NCI-H345 treated with DMSO at 0.1 percent for 48 hours (cell line): ENCODE measurements around the gene THUMPD2.
"Not testable (repeated sequence)": the region's sequence is repeated elsewhere in the genome, so short reads cannot be mapped to it uniquely, and the experiment has no call there.

ENCODE experiments used
- DNase-seq: peaks from one replicate; lab custom pipeline; 2025; ENCODE audit not compliant: unreplicated experiment; lab: John Stamatoyannopoulos, UW

Gene THUMPD2

DNA sequence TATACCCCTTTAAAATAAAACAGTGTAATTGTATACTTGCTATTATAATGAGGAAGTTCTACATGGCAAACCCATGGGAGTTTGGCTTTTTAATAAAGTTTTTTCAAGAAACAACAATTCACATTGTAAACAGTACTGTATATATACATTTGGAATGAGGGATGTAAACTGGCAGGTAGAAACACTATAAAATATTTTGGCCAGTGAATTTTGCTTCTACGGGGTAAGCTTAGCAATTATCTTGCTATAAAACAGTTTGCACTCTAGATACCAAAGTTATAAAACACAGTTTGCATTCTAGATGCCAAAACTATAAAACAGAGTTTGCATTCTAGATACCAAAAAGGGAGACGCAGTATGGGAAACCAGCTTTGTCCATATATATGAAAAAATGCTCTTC is 16.6 kb downstream of the THUMPD2 start:
- no peak for DNase-seq

DNA sequence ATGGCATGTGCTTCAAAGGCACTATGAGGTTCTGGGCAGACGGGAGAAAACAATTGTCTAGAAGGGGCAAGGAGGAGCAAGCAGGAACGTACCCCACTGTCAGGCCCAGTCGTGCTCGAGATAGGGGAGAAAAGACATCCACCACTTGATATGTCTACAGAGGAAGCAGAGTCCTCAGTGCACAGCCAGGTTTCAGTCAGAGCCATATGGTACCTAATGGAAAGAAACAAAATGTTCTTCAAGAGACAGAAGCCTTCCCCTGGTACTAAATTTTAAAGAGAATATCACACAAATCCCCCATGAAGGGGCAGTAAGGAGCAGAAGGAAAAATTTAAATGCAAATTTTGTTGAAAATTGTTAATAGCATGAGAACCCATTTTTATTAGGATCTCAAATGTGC is 21.9 kb downstream of the THUMPD2 start:
- DNase-seq = no peak

DNA sequence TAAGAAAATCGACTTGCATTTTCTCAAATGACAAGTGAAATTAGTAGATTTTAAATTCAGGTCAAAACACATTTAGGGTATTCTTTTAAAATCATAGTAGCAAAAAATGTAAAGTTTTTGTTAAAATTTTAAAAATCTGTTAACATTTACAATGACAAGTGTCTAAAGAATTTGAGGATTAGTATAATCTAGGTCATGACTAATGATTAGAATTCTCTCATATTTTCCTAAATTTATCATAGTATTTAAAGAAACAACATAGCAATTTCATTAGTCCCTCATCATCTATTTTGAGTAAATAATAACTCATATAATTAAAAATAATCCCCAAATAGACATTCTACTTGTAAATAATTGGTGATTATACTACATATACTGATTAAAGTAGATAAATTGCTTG is 23.6 kb downstream of the THUMPD2 start:
- no peak for DNase-seq

GRCh38 chr2:39743269-39743776 is 35.7 kb downstream of the THUMPD2 start:
- no peak for DNase-seq

DNA sequence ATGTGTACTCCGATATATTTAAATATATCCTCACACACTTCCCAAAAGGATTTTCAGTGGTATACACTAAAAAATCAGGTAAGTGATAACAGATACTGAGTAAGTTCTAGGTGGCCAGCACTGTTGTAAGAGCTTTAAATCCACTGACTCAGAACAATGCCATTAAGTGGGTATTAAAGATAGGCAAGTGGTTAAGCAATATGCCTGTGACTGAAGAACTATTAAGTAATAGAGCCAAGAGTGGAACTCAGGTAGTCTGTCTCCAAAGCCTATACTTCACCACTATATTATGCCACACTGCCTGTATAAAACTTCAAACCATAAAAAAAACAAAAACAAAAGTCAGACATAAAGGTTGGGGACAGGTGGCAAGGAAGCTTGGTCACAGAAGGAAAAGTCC is 37.2 kb downstream of the THUMPD2 start:
- DNase-seq = no peak

GRCh38 chr2:39739386-39739785 is 39.7 kb downstream of the THUMPD2 start:
- no peak for DNase-seq

- no peak for DNase-seq
These were observed 40.1 kb downstream of the THUMPD2 start for GRCh38 chr2:39738936-39739335.

DNA sequence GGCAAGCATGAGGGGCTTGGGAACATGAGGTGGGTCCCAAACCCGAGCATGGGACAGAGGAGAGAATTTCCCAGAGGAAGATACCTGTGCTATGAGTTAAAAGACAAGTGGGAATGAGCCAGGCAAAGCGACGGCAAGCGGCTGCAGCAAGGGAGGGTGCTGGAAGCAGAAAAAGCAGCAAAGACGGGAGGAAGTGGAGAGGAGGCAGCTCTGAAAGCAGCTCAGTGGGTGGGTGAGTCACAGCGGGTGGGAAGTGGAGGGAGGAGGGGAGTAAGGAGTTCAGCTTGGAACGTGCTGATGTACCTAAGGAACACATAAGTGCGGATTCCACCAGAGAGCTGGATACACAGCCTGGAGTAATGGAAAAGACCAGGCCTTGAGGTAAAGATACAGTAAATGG is 41.4 kb downstream of the THUMPD2 start:
- DNase-seq = no peak

GRCh38 chr2:39736640-39737039 is 42.4 kb downstream of the THUMPD2 start:
- DNase-seq = no peak

- no peak for DNase-seq
These were observed 43.4 kb downstream of the THUMPD2 start for GRCh38 chr2:39735648-39736047.

GRCh38 chr2:39734445-39734844 is 44.6 kb downstream of the THUMPD2 start:
- no peak for DNase-seq

DNA sequence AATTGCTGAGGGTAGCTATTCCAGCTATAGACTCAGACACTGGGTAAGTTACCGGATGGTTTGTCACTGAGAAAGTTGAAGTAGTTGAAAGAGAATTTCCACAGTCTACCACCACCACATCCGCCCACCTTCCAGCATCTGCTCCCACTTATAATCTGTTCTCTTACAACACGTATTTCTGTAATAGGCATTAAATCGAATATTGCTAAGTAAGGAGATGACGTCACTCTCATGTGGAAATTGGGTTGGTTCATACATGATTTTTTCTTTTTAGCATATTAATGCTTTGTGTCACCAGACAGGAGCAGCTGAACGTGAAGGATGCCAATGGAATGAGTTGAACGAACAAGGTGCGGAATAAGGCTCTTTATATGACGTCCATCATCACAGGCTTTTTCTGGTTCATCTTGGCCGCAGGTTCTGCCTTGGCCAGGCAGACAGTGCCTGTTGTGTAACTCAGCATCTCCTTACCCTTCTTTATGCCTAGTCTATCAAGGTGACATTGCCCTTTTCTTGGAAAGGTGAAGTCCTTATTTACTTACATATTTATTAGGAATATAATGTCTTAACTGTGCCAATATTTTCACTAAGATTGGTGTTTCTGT is 45.9 kb downstream of the THUMPD2 start:
- no peak for DNase-seq

DNA sequence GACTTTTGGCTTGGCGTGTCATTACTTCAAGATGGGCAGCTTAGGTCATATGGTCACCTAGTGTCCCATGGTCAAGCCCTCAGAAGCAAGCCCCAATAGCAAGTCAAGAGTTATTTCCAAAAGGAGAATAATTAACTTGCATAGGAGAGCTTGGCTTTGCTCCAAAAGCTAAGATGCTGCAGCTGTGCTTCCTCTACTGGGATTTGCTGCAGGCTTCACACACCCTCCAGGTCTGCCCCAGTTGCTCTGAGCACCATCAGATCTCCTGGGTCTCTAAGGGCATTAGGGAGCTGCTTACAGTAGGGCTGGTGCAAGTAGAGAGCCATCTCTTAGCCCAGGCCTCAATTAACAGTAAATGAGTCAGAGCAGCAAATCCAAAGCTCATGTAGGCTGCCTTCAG is 46.6 kb downstream of the THUMPD2 start:
- DNase-seq = no peak

DNA sequence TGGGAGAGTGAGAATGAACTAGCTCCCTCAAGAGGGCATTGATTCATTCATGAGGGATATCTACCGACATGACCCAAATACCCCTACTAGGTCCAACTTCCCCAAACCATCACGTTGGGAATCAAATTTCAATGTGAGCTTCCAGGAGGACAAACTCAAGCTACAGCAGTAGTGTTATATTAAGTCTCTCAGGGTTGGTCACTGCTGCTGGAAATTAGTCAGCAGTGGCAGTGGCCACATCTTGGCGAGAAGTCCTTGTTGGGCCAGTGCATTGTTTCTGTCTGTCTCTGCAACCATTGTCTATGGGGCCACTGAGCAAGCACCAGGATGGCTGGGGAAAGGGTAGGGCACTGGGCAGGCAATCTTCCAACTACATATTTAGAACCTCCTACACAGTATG is 47.5 kb downstream of the THUMPD2 start:
- no peak for DNase-seq

GRCh38 chr2:39730685-39731302 is 48.3 kb downstream of the THUMPD2 start:
- no peak for DNase-seq

DNA sequence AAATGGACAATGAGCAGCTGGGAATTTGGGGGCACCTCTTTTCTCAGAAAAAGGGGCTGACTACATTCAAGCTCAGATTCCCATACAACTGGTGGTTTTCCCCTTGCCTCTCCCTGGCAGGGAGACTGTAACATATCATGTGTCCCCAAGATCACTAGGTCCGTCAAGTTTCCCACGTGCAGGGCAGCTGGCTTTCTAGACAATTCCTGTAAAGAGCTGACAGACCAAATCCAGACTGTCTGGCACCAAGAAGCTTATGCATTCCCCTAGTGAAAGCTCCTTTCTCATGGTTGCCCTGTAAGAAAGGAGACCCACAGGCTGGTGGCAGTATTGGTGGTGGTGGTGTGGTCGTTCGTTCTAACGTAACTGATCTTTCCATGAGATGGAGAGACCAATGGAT is 48.8 kb downstream of the THUMPD2 start:
- no peak for DNase-seq

DNA sequence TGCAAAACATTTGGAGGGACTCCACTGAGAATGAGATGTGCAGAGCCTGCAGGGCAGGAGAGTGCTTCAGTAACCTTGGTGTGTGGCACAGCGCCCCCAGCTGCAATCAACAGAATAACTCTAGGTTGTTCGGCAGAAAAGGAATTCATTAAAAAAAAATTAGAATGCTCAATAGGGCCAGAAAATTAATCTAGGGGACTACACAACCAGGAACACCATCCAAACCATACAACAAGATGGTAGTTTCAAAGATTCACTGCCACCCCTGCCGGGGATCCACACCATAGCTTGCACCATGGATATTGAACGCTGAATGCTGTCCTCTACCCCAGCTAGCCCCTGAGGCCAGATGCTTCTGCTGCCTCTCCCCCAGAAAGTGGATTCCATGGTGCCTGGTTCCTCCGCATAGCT is 50.1 kb downstream of the THUMPD2 start:
- DNase-seq = no peak

- not testable (repeated sequence) for DNase-seq
These were observed 51.0 kb downstream of the THUMPD2 start for GRCh38 chr2:39728085-39728484.

DNA sequence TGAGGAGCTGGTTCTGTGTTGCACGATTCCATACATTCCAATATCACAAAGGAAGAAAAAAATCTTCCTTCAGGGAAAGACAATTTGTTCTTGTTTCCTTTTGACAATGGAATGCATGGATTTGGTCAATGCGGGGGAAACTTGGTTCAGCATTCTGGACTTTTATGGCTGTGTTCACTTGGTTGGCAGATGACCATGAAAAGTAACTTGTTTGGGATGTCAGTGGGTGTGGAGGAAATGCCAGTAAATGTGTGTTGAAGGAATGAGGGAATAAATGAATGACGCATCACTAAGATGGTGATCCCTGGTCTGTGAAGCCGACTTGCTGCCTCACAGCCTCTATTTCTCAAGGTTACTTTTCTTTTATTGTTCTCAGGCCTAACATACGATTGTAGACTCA is 53.7 kb downstream of the THUMPD2 start:
- DNase-seq = no peak

DNA sequence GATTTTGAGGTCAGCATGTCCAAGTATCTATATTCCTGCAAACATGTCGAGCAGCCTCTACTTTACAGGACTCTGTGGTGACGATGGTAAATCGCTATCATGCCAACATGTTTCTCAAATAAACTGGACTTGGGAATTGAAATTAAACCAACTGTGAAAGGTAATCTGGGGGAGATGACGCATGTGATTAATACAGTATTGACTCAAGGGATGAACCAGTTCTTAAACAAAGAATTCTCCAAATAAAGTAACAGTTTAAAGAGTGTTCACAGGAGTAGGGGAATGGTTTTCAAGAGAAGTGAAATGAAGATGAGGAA is 54.3 kb downstream of the THUMPD2 start:
- DNase-seq = no peak

DNA sequence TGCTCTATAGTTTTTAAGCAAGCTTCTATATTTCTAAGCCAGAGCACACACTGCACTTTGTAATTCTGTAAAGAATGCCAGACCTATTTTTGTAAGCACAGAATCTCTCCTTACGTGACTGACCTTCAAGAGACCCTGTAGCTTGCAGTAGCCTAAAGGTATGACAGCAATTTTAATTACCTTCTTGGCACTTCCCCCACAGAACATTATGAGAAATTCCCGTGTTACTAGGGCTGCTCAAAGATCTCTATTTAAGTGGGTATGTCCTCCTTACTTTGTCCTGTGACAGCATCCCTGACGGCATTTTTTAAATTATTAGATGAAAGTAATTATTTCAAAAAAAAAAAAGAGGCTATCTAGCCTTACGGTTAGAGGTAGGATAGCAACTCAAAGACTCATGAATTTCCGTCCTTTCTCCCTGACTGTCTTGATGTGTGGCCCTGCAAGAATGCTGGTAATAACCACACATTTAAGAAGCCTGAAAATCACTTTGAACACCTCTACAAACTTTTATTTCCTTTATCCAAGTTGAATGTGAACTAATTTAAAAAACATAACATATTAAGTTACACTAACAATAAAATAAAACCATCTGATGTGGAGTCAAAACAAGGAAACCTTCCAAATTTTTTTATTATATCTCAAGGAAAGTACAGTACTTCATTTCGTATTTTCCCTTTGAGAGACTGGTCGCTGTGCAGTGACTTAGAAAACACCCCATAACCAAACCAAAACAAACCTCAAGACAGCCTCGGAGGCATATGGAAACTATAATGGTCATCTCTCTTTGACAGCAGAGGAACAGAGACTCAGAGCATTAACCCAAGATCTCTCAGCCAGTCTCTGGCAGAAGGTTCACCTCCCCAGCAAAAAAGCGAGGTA is 54.9 kb downstream of the THUMPD2 start:
- DNase-seq = no peak

GRCh38 chr2:39723497-39723896 is 55.6 kb downstream of the THUMPD2 start:
- no peak for DNase-seq
